ENCODE results near the gene EFHD1. TPM values are rescaled to one million over a fixed set of nuclear protein-coding genes. Genes with fewer than 3 reads are reported as not detected.
A peak's percentile ranks its signal among the peaks of the same experiment; 100 is the strongest.

EFHD1 gene
- total RNA-seq, 1 experiment from 2014 or later = 0.58 TPM

DNA sequence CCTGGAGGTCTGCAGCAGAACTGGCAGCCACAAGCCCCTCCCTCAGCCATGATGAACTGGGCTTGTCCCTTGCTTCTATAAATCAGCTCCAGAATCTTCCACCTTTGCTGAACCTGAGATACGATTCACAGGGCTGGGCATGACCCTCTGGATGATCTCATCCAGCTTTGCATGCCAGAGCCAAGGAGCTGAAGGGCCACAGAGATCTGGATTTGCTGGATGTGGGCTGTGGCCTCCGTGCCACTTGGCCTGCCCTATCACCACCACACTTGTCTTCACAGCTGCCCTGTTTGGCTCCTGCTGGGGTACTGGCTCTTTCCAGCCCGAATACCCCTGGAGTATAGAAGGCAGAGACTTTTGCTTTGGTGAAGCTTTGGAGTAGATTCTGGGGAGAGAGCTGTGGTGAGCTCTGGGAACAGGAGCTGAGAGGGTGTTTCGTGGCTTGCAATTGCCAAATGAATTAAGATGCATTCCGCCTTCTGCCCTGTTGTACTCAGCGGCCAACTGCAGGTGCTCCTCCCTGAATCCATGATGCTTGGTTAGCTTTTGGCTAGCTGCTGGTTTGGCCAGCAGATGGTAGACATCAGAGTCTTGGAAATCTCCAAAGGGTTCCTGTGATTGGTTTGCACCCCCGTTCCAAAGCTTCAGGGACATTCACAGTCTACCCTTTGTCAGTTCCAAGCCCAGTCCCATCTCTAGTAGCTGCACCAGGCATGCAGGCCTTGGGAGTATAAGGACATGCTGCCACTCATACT, 32.8 kb downstream of the EFHD1 start:
- CTCF ChIA-PET = no interaction called here
- Histone ChIP-seq H3K27me3 (replicated peaks; ENCODE audit: insufficient read depth, low read depth, low read length, poor library complexity) (no peaks in the 10 kb centered on the region), H3K36me3 (ENCODE audit: insufficient read depth, low read length, poor library complexity, severe bottlenecking) (no peaks in the 10 kb centered on the region), H3K27ac (ENCODE audit: low read depth, low read length, poor library complexity, severe bottlenecking) (no peak overlapping the region), H3K4me1 (ENCODE audit: insufficient read depth, low read length, poor library complexity, severe bottlenecking) (no peaks in the 10 kb centered on the region), H3K4me3 (ENCODE audit: low read depth, low read length, poor library complexity, severe bottlenecking) (no peak overlapping the region), H3K9me3 (ENCODE audit: low read depth, low read length, poor library complexity, severe bottlenecking) (no peaks in the 10 kb centered on the region)
- TF ChIP-seq EZH2 (IDR thresholded peaks at IDR 0.05; ENCODE audit: borderline replicate concordance, low read depth, low read length, poor library complexity, severe bottlenecking) = no peak
- TF ChIP-seq, protein P1, sequence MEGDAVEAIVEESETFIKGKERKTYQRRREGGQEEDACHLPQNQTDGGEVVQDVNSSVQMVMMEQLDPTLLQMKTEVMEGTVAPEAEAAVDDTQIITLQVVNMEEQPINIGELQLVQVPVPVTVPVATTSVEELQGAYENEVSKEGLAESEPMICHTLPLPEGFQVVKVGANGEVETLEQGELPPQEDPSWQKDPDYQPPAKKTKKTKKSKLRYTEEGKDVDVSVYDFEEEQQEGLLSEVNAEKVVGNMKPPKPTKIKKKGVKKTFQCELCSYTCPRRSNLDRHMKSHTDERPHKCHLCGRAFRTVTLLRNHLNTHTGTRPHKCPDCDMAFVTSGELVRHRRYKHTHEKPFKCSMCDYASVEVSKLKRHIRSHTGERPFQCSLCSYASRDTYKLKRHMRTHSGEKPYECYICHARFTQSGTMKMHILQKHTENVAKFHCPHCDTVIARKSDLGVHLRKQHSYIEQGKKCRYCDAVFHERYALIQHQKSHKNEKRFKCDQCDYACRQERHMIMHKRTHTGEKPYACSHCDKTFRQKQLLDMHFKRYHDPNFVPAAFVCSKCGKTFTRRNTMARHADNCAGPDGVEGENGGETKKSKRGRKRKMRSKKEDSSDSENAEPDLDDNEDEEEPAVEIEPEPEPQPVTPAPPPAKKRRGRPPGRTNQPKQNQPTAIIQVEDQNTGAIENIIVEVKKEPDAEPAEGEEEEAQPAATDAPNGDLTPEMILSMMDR (conservative IDR thresholded peaks at IDR 0.05; ENCODE audit: low read depth, low read length) = no peak
- intact Hi-C loops (cut with micrococcal nuclease; ENCODE audit: unreplicated experiment) = no loop called here
- no TSS peak for BruUV-seq (replicated peaks)
- no peak for DNase-seq (ENCODE audit: low spot score)
- POLR2A ChIA-PET (ENCODE audit: low non-redundant PET) = no interaction called here

DNA sequence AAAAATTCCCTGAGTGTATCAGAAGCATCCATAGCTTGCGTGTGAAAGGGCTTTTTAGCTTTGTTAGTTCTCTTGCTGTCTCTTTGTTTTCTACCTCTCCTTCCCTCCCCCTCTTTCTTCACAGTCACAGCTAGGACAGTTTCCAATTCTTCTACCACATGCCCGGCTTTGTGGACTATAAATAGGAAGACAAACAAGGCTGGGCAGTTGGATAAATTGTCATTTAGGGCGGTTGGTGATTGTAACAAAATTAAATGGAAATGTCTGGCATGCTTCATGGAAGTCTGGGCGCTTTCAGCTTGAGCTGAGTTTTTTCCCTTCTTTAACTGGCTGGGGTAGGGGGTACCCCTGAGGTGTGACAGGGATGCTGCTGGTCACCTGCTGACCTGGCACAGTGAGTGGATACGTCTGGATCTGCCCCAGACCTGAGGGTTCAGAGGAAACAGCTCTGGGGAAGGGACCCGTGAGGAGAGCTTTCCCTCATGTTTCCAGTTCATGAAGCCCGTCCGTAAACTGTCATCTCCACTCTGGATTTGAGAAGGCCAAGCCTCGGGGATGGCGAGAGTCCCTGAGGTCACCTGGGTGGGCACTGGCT, 34.7 kb downstream of the EFHD1 start:
- intact Hi-C loops (cut with micrococcal nuclease; ENCODE audit: unreplicated experiment) = no loop called here
- ChIA-PET CTCF (no interaction called here), POLR2A (ENCODE audit: low non-redundant PET) (no interaction called here)
- H3K4me3 ChIP-seq (ENCODE audit: low read depth, low read length, poor library complexity, severe bottlenecking) = no peak overlapping the region
- no peaks in the 10 kb centered on the region for H3K9me3 ChIP-seq (ENCODE audit: low read depth, low read length, poor library complexity, severe bottlenecking)
- BruUV-seq (replicated peaks) = no TSS peak
- H3K36me3 ChIP-seq (ENCODE audit: insufficient read depth, low read length, poor library complexity, severe bottlenecking) = no peaks in the 10 kb centered on the region
- no peak for TF ChIP-seq EZH2 (IDR thresholded peaks at IDR 0.05; ENCODE audit: borderline replicate concordance, low read depth, low read length, poor library complexity, severe bottlenecking)
- TF ChIP-seq, protein P1 (conservative IDR thresholded peaks at IDR 0.05; ENCODE audit: low read depth, low read length) = no peak
- no peaks in the 10 kb centered on the region for H3K4me1 ChIP-seq (ENCODE audit: insufficient read depth, low read length, poor library complexity, severe bottlenecking)
- no peaks in the 10 kb centered on the region for H3K27me3 ChIP-seq (replicated peaks; ENCODE audit: insufficient read depth, low read depth, low read length, poor library complexity)
- no peak overlapping the region for H3K27ac ChIP-seq (ENCODE audit: low read depth, low read length, poor library complexity, severe bottlenecking)
- no peak for DNase-seq (ENCODE audit: low spot score)

DNA sequence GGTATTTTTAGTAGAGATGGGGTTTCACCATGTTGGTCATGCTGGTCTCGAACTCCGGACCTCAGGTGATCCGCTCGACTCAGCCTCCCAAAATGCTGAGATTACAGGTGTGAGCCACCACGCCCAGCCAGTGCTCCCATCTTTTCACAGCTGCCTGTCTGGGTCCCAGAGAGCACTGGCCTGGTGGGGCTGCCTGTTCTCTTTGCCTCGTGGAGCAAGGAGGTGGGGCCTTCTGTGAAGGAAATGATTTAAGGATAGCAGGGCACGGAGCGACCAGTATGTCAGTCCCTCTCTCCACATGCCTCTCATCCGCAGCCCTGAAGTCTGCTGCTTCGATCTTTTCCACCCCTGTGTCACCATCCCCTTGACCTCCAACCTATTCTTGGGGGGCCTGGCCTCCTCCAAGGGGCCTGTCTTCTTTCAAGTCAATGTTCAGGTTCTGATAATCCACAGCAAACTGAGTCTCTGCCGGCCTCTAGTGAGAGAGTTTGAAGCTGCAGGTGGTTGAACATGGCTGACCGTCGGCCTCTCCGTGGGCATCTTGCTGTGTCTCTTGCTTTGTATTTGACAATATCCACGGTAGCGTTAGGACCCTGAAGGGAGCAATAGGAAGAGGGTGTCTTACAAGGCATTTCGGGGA, 35.5 kb downstream of the EFHD1 start:
- H3K4me1 ChIP-seq (ENCODE audit: insufficient read depth, low read length, poor library complexity, severe bottlenecking) = no peaks in the 10 kb centered on the region
- no peaks in the 10 kb centered on the region for H3K9me3 ChIP-seq (ENCODE audit: low read depth, low read length, poor library complexity, severe bottlenecking)
- no peak overlapping the region for H3K27ac ChIP-seq (ENCODE audit: low read depth, low read length, poor library complexity, severe bottlenecking)
- BruUV-seq (replicated peaks) = no TSS peak
- intact Hi-C loops (cut with micrococcal nuclease; ENCODE audit: unreplicated experiment) = no loop called here
- POLR2A ChIA-PET (ENCODE audit: low non-redundant PET) = no interaction called here
- H3K4me3 ChIP-seq (ENCODE audit: low read depth, low read length, poor library complexity, severe bottlenecking) = no peak overlapping the region
- CTCF ChIA-PET = interaction anchor here (0.6 to 1.0 kb wide), 2 partner anchors 13 to 57 kb away, joined by 3 read pairs; no protein-coding TSS in a partner anchor
- no peak for TF ChIP-seq EZH2 (IDR thresholded peaks at IDR 0.05; ENCODE audit: borderline replicate concordance, low read depth, low read length, poor library complexity, severe bottlenecking)
- TF ChIP-seq, protein P1 (conservative IDR thresholded peaks at IDR 0.05; ENCODE audit: low read depth, low read length) = peak; percentile 52
- peak; percentile 29 for DNase-seq (ENCODE audit: low spot score)
- no peaks in the 10 kb centered on the region for H3K27me3 ChIP-seq (replicated peaks; ENCODE audit: insufficient read depth, low read depth, low read length, poor library complexity)
- H3K36me3 ChIP-seq (ENCODE audit: insufficient read depth, low read length, poor library complexity, severe bottlenecking) = no peaks in the 10 kb centered on the region
